KMS-11 (cell line): ENCODE data around the gene SERPINA4.

Experiments
- H2AFZ ChIP-seq: fragments of 200-600 bp; sonication (generic); 2 replicates; pipeline ENCODE4 v1.6.1; 2016; ENCODE audit warnings: antibody characterized with exemption, mixed run types, low read depth
- H3K27ac ChIP-seq: fragments of 200-600 bp; sonication (generic); 2 replicates; pipeline ENCODE4 v1.6.1; 2016; ENCODE audit warnings: mild to moderate bottlenecking, mixed run types
- H3K27me3 ChIP-seq: fragments of 200-600 bp; sonication (generic); 2 replicates; pipeline ENCODE4 v1.6.1; 2017; ENCODE audit warnings: mild to moderate bottlenecking, low read depth, mixed run types, moderate library complexity; ENCODE audit not compliant: insufficient read depth
- H3K36me3 ChIP-seq: fragments of 200-600 bp; sonication (generic); 2 replicates; pipeline ENCODE4 v1.6.1; 2017; ENCODE audit warnings: mild to moderate bottlenecking, mixed run types; ENCODE audit not compliant: insufficient read depth
- H3K4me1 ChIP-seq: fragments of 200-600 bp; sonication (generic); 2 replicates; pipeline ENCODE4 v1.6.1; 2016; ENCODE audit warnings: mild to moderate bottlenecking, low read depth, mixed run types; ENCODE audit not compliant: poor library complexity, severe bottlenecking
- H3K4me2 ChIP-seq: fragments of 200-600 bp; sonication (generic); 2 replicates; pipeline ENCODE4 v1.7.0; 2016; ENCODE audit warnings: mild to moderate bottlenecking, mixed run types
- H3K4me3 ChIP-seq: fragments of 200-600 bp; sonication (generic); IDR thresholded peaks from 2 replicates; pipeline ENCODE4 v1.6.1; 2017; ENCODE audit warnings: low read depth, low read length, mixed read lengths; ENCODE audit not compliant: insufficient read depth
- H3K79me2 ChIP-seq: fragments of 200-600 bp; sonication (generic); 2 replicates; pipeline ENCODE4 v1.6.1; 2016; ENCODE audit warnings: low read depth, mixed run types; ENCODE audit not compliant: insufficient read depth
- H3K9ac ChIP-seq: fragments of 200-600 bp; sonication (generic); 2 replicates; pipeline ENCODE4 v1.6.1; 2016; ENCODE audit warnings: mild to moderate bottlenecking, mixed run types
- H4K20me1 ChIP-seq: fragments of 200-600 bp; sonication (generic); 2 replicates; pipeline ENCODE4 v1.6.1; 2016; ENCODE audit warnings: mild to moderate bottlenecking, mixed run types; ENCODE audit not compliant: insufficient read depth
- CTCF ChIP-seq: fragments of 200-600 bp; sonication (generic); conservative IDR thresholded peaks from 2 replicates; pipeline ENCODE4 v1.6.1; 2017; ENCODE audit warnings: low read depth, mild to moderate bottlenecking, antibody characterized with exemption, low read length, moderate library complexity, mixed read lengths

Gene SERPINA4

GRCh38 chr14:94535506-94535905 lies 25.7 kb upstream of the SERPINA4 start:
- H3K4me3 ChIP-seq, result no peak overlapping the region
- H3K4me1 ChIP-seq, result peaks cover 21% of the 10 kb centered on the region
- H3K9ac ChIP-seq, result no peak overlapping the region
- no peak for TF ChIP-seq CTCF
- H2AFZ ChIP-seq, result no peak overlapping the region
- no peak overlapping the region for H3K4me2 ChIP-seq
- H3K27me3 ChIP-seq, result no peaks in the 10 kb centered on the region
- H3K79me2 ChIP-seq, result no peaks in the 10 kb centered on the region
- H3K36me3 ChIP-seq, result no peaks in the 10 kb centered on the region
- H4K20me1 ChIP-seq, result no peaks in the 10 kb centered on the region
- no peak overlapping the region for H3K27ac ChIP-seq

GRCh38 chr14:94536836-94537235 lies 24.4 kb upstream of the SERPINA4 start:
- Histone ChIP-seq H3K27ac (no peak overlapping the region), H3K4me3 (no peak overlapping the region), H4K20me1 (no peaks in the 10 kb centered on the region), H3K4me2 (no peak overlapping the region), H3K4me1 (peaks cover 19% of the 10 kb centered on the region), H3K27me3 (no peaks in the 10 kb centered on the region), H2AFZ (no peak overlapping the region), H3K9ac (no peak overlapping the region), H3K79me2 (no peaks in the 10 kb centered on the region), H3K36me3 (no peaks in the 10 kb centered on the region)
- no peak for TF ChIP-seq CTCF

GRCh38 chr14:94538070-94538740 lies 23.0 kb upstream of the SERPINA4 start:
- Histone ChIP-seq H3K79me2 (no peaks in the 10 kb centered on the region), H4K20me1 (no peaks in the 10 kb centered on the region), H3K4me1 (peaks cover 5% of the 10 kb centered on the region), H3K36me3 (no peaks in the 10 kb centered on the region), H3K4me2 (no peak overlapping the region), H3K27me3 (no peaks in the 10 kb centered on the region), H3K9ac (no peak overlapping the region), H2AFZ (no peak overlapping the region), H3K27ac (no peak overlapping the region), H3K4me3 (no peak overlapping the region)
- no peak for TF ChIP-seq CTCF

GRCh38 chr14:94539181-94539580 lies 22.1 kb upstream of the SERPINA4 start:
- Histone ChIP-seq H3K4me3 (no peak overlapping the region), H2AFZ (no peak overlapping the region), H3K4me1 (no peaks in the 10 kb centered on the region), H4K20me1 (no peaks in the 10 kb centered on the region), H3K27ac (no peak overlapping the region), H3K27me3 (no peaks in the 10 kb centered on the region), H3K9ac (no peak overlapping the region), H3K4me2 (no peak overlapping the region), H3K36me3 (no peaks in the 10 kb centered on the region), H3K79me2 (no peaks in the 10 kb centered on the region)
- TF ChIP-seq CTCF, result no peak
